GM21367 (cell line): ENCODE measurements around the gene OR5P2.
"Not testable (repeated sequence)": the region's sequence is repeated elsewhere in the genome, so short reads cannot be mapped to it uniquely, and the experiment has no call there.

Source experiments
- ATAC-seq: cut with Tn5 transposase; IDR thresholded peaks from one replicate; pipeline ENCODE4 v1.9.1; 2021; ENCODE audit not compliant: unreplicated experiment

Gene OR5P2

GRCh38 chr11:7796842-7797241 lies at the start of gene OR5P2:
OR5P2 (minus strand) TSS chr11:7796942; CDS start chr11:7796942, 0 bp downstream.
- no peak for ATAC-seq

- no peak for ATAC-seq
Measured at GRCh38 chr11:7846003-7846402, 49.3 kb upstream of the OR5P2 start.

- ATAC-seq, result no peak
Measured at GRCh38 chr11:7844986-7845385, 48.2 kb upstream of the OR5P2 start.

DNA sequence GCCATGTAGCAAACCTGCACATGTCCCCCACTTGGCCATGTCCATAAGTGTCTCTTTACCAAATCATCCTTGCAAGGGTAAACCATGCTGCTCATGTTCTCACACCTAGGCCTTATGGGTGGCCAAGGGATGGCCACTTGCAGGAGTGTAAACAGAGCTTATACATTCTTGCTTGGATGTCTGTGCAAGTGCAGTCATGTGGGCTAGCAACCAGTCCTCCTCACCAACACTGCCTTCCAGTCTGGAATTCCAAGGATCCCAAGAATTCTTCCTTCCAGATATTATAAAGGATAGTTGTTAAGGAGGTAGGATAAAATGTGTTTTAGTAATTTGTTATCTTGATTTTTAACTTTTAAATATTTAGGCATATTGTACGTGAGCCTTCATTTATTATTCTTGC lies 47.8 kb upstream of the OR5P2 start:
- ATAC-seq, result no peak

DNA sequence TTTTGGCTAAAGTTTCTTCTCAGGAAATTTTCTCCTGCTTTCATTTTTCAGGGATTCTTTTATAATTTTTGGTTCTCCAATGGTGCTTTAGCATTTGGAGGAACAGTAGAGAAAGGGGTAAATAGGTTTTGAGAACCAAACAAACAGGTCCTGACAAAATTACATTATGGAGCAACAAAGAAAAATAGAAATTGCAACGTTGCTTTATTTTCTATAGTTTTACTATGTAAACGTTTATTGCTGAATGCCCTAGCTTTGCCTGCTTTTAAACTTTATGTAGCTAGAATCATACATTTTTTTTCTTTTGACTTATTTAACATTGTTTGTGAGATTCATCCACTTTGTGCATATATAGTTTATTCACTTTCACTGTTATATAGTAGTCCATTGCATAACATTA lies 43.8 kb upstream of the OR5P2 start:
- no peak for ATAC-seq

DNA sequence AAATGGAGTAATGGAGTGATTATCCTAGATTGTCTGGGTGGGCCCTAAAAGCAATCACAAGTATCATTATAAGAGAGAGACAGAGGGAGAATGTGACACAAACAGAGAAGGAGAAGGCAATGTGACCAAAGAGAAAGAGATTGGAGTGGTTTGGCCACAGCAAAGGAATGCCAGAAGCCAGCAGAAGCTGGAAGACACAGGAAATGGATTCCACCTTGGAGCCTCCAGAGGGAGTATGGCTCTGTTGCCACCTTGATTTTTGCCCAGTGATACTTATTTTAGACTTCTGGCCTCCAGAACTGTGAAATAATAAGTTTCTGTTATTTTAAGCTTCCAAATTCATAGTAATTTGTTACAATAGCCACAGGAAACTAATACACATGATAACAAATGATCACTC lies 36.8 kb upstream of the OR5P2 start:
- no peak for ATAC-seq

DNA sequence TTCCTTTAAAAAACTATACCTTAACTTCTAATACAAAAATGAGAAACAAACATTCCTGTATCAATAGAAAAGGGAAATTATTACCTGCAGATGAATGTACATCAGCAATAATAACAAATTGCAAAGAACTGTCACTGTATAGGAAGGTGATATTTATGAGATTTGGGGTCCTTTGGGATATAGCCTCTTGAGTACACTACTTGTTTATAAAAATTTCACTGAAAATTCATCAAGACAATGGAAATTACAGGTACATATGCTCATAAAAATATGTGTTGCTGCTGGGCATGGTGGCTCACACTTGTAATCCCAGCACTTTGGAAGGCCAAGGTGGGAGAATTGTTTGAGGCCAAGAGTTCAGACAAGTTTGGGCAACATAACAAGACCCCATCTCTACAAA lies 34.0 kb upstream of the OR5P2 start, which contains the start of gene OR5P3:
TSS of gene OR5P3 (minus strand) at position 101 of the 400 bp plus-strand sequence.
- no peak for ATAC-seq

DNA sequence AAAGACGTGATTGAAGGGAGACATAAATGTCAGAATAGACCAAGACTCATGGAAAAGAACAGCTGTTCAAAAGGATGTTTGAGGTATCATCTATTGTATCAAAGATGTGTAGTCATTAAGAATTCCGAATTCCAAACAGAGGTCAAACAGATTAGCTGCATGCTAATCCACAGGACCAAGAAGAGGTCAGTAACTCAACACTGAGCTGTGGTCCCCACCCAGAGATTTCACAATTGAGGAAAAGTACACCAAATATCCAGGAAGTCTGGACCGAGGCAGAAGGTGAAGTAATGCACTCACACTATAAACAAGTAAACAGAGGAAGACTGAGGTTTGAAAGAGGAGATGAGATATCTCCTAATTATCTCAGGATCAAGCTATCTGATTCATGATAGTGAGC lies 29.6 kb upstream of the OR5P2 start:
- ATAC-seq, result no peak

GRCh38 chr11:7820417-7820816 lies 23.7 kb upstream of the OR5P2 start:
- ATAC-seq, result not testable (repeated sequence)

GRCh38 chr11:7814897-7815296 lies 18.2 kb upstream of the OR5P2 start:
- ATAC-seq, result not testable (repeated sequence)

DNA sequence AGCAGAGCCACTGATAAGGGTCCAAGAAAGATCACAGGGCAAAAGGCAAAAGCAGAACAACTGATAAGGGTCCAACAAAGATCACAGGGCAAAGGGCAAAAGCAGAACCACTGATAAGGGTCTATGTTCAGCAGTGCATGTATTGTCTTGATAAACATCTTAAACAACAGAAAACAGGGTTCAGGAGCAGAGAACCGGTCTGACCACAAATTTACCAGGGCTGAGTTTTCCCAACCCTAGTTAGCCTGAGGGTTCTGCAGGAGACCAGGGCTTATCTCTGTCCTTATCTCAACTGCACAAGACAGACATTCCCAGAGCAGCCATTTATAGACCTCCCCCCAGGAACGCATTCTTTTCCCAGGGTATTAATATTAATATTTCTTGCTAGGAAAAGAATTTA lies 13.6 kb upstream of the OR5P2 start:
- ATAC-seq, result not testable (repeated sequence)

GRCh38 chr11:7793233-7793632 lies 3.5 kb downstream of the OR5P2 start:
- ATAC-seq, result no peak

DNA sequence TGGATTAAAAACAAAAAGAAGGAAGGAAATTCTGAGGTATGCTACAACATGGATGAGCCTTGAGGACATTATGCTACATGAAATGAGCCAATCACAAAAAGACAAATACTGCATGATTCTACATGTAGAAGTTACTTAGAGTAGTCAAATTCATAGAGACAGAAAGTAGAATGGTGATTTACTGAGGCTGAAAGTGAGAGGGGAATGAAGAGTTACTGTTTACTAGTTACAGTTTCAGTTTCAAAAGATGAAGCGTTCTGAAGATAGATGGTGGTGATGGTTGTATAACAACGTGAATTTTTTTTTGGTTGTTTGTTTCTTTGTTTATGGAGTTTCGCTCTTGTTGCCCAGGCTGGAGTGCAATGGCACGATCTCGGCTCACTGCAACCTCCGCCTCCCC lies 9.5 kb downstream of the OR5P2 start:
- peak; percentile 100 for ATAC-seq

GRCh38 chr11:7775689-7776088 lies 21.1 kb downstream of the OR5P2 start:
- ATAC-seq, result no peak

GRCh38 chr11:7764301-7764700 lies 32.4 kb downstream of the OR5P2 start:
- not testable (repeated sequence) for ATAC-seq

- peak; percentile 87 for ATAC-seq
Measured at GRCh38 chr11:7759010-7759409, 37.7 kb downstream of the OR5P2 start.

DNA sequence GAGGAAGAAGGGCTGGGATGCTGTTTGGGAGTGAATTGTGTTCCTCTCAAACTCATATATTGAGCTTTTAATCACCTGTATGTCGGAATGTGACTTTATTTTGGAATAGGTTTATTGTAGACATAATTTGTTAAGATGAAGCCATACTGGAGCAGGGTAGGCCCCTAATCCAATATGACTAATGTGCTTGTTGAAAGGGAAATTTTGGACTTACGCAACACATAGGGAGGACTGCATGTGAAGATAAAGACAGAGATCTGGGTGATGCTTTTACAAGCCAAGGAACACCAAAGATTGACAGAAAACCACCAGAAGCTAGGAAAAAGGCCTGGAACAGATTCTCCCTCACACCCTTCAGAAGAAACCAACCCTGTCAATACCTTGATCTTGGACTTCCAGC lies 47.3 kb downstream of the OR5P2 start:
- no peak for ATAC-seq
